Loucy (cell line): ENCODE results near the gene ZDHHC14.

ENCODE experiments used
- H2AFZ ChIP-seq: fragments of 200-600 bp; sonication (generic); 2 replicates; pipeline ENCODE4 v1.6.0; 2016; ENCODE audit warnings: antibody characterized with exemption, mild to moderate bottlenecking, low read length, moderate library complexity
- H3F3A ChIP-seq: fragments of 200-600 bp; 2 replicates; pipeline ENCODE4 v1.6.0; 2016; ENCODE audit warnings: antibody characterized with exemption, low read depth, mild to moderate bottlenecking
- H3K27me3 ChIP-seq: fragments of 200-600 bp; sonication (generic); 2 replicates; pipeline ENCODE4 v1.6.1; 2014; ENCODE audit warnings: low read length, mild to moderate bottlenecking; ENCODE audit not compliant: insufficient read depth, poor library complexity, severe bottlenecking
- H3K36me3 ChIP-seq: fragments of 200-600 bp; sonication (generic); 2 replicates; pipeline ENCODE4 v1.6.1; 2016; ENCODE audit warnings: low read length; ENCODE audit not compliant: insufficient read depth
- H3K4me1 ChIP-seq: fragments of 200-600 bp; sonication (generic); 2 replicates; pipeline ENCODE4 v1.5.1; 2014; ENCODE audit warnings: low read length, mild to moderate bottlenecking; ENCODE audit not compliant: insufficient read depth, poor library complexity, severe bottlenecking
- H3K4me2 ChIP-seq: fragments of 200-600 bp; sonication (generic); 2 replicates; pipeline ENCODE4 v1.6.0; 2014; ENCODE audit warnings: antibody characterized with exemption, low read length, low read depth, mild to moderate bottlenecking; ENCODE audit not compliant: poor library complexity, severe bottlenecking
- H3K4me3 ChIP-seq: fragments of 200-600 bp; sonication (generic); 2 replicates; pipeline ENCODE4 v1.5.1; 2014; ENCODE audit warnings: low read length, mild to moderate bottlenecking, mixed read lengths; ENCODE audit not compliant: poor library complexity, severe bottlenecking
- H3K79me2 ChIP-seq: fragments of 200-600 bp; sonication (generic); 2 replicates; pipeline ENCODE4 v1.6.1; 2014; ENCODE audit warnings: low read length; ENCODE audit not compliant: insufficient read depth
- H3K9ac ChIP-seq: fragments of 200-600 bp; sonication (generic); 2 replicates; pipeline ENCODE4 v1.6.0; 2014; ENCODE audit warnings: mild to moderate bottlenecking, low read depth, low read length, moderate library complexity; ENCODE audit not compliant: poor library complexity, severe bottlenecking
- H3K9me2 ChIP-seq: fragments of 200-600 bp; sonication (generic); replicated peaks from 2 replicates; pipeline ENCODE4 v1.6.1; 2016; ENCODE audit warnings: low read depth, low read length, mixed read lengths
- H3K9me3 ChIP-seq: fragments of 200-600 bp; sonication (generic); 2 replicates; pipeline ENCODE4 v1.6.1; 2014; ENCODE audit warnings: mild to moderate bottlenecking, antibody characterized with exemption, low read length, low read depth; ENCODE audit not compliant: insufficient read depth
- H4K20me1 ChIP-seq: fragments of 200-600 bp; sonication (generic); 2 replicates; pipeline ENCODE4 v1.6.0; 2014; ENCODE audit warnings: antibody characterized with exemption, low read length, mild to moderate bottlenecking; ENCODE audit not compliant: insufficient read depth, poor library complexity, severe bottlenecking
- EZH2phosphoT487 ChIP-seq: fragments of 200-600 bp; IDR thresholded peaks from 2 replicates; pipeline ENCODE4 v1.6.1; 2018; ENCODE audit warnings: antibody characterized with exemption, mild to moderate bottlenecking, moderate library complexity, borderline replicate concordance
- TF ChIP-seq, protein P1 (sequence below): fragments of 200-600 bp; sonication (generic); conservative IDR thresholded peaks from 2 replicates; pipeline ENCODE4 v1.5.1; 2014; ENCODE audit warnings: mild to moderate bottlenecking, antibody characterized with exemption, low read length

The ZDHHC14 gene

GRCh38 chr6:157632821-157633220, 251.8 kb downstream of the ZDHHC14 start:
- Histone ChIP-seq H3K9me2 (no peaks in the 10 kb centered on the region), H3K79me2 (no peaks in the 10 kb centered on the region), H3K9me3 (no peaks in the 10 kb centered on the region), H3K4me3 (no peak overlapping the region), H3F3A (no peaks in the 10 kb centered on the region), H3K4me2 (no peak overlapping the region), H4K20me1 (no peaks in the 10 kb centered on the region), H2AFZ (no peak overlapping the region), H3K9ac (no peak overlapping the region), H3K36me3 (no peaks in the 10 kb centered on the region), H3K27me3 (no peaks in the 10 kb centered on the region), H3K4me1 (no peaks in the 10 kb centered on the region)
- no peak for TF ChIP-seq EZH2phosphoT487
- TF ChIP-seq, protein P1, sequence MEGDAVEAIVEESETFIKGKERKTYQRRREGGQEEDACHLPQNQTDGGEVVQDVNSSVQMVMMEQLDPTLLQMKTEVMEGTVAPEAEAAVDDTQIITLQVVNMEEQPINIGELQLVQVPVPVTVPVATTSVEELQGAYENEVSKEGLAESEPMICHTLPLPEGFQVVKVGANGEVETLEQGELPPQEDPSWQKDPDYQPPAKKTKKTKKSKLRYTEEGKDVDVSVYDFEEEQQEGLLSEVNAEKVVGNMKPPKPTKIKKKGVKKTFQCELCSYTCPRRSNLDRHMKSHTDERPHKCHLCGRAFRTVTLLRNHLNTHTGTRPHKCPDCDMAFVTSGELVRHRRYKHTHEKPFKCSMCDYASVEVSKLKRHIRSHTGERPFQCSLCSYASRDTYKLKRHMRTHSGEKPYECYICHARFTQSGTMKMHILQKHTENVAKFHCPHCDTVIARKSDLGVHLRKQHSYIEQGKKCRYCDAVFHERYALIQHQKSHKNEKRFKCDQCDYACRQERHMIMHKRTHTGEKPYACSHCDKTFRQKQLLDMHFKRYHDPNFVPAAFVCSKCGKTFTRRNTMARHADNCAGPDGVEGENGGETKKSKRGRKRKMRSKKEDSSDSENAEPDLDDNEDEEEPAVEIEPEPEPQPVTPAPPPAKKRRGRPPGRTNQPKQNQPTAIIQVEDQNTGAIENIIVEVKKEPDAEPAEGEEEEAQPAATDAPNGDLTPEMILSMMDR = no peak

DNA sequence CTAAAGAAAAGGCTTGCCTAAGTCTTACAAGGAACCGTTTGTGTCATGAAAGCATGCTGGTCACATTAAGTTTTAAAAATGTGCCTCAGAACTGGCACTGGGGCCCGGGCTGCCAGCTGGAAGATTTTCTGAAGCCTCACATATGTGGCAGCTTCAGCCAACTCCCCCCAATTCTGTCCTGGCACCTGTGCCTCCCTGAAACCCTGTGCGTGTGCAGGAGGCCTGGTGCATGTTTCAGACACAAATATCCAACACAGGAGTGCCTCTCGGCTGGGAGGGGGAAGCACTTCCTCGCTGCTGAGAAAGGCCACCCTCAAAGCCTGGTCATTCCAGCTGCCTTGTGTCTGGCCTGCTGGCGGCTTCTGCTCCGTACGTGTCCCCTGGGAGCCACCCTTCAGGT, 253.6 kb downstream of the ZDHHC14 start:
- Histone ChIP-seq H3K9ac (no peak overlapping the region), H3K27me3 (no peaks in the 10 kb centered on the region), H3K4me1 (no peaks in the 10 kb centered on the region), H3K36me3 (no peaks in the 10 kb centered on the region), H3K9me3 (no peaks in the 10 kb centered on the region), H3K79me2 (no peaks in the 10 kb centered on the region), H3K4me2 (no peak overlapping the region), H3K9me2 (no peaks in the 10 kb centered on the region), H4K20me1 (no peaks in the 10 kb centered on the region), H3F3A (no peaks in the 10 kb centered on the region), H2AFZ (no peak overlapping the region), H3K4me3 (no peak overlapping the region)
- TF ChIP-seq, protein P1 = no peak
- no peak for TF ChIP-seq EZH2phosphoT487

- Histone ChIP-seq H3K9ac (no peak overlapping the region), H3K4me3 (no peak overlapping the region), H3K9me2 (no peaks in the 10 kb centered on the region), H3K4me2 (no peak overlapping the region), H3K9me3 (no peaks in the 10 kb centered on the region), H2AFZ (no peak overlapping the region), H3K4me1 (no peaks in the 10 kb centered on the region), H4K20me1 (no peaks in the 10 kb centered on the region), H3K79me2 (no peaks in the 10 kb centered on the region), H3K27me3 (no peaks in the 10 kb centered on the region), H3F3A (no peaks in the 10 kb centered on the region), H3K36me3 (no peaks in the 10 kb centered on the region)
- TF ChIP-seq, protein P1 = no peak
- TF ChIP-seq EZH2phosphoT487 = no peak
Measured at GRCh38 chr6:157635388-157636244, 254.6 kb downstream of the ZDHHC14 start.
